Activated naive CD4-positive, alpha-beta T cell (primary cell): ENCODE measurements around the gene KLF6.

Experiments
- DNase-seq, 4 experiments: peaks; one replicate each; lab custom pipeline; 2025; lab: John Stamatoyannopoulos, UW

The KLF6 gene

DNA sequence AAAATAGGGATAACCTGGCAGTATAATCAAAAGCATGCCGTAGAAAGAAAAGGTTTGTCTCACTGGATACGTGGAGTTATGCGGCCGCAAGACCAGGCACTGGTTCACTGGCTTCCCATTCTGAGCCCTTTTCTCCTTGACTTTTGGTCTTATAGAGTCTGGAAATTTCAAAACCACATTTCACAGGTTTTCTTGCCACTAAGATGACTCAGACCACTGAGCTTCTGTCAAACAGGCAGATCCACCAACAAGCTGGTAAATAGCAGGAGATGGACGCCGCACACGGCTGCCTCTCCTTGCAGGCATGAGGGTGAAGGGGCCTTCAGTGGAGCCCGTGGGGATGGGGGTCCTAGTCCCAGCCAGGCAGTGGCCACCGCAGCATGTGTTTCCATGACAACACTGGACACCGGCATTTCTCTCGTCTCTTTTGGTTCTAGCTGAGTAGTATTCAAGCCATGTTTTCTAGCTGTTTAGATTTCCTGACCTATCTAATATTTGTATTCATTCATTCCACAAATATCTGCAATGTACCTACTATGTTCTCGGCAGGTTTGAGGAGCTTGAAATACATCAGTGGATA lies 55.5 kb downstream of the KLF6 start:
- DNase-seq: no peak

DNA sequence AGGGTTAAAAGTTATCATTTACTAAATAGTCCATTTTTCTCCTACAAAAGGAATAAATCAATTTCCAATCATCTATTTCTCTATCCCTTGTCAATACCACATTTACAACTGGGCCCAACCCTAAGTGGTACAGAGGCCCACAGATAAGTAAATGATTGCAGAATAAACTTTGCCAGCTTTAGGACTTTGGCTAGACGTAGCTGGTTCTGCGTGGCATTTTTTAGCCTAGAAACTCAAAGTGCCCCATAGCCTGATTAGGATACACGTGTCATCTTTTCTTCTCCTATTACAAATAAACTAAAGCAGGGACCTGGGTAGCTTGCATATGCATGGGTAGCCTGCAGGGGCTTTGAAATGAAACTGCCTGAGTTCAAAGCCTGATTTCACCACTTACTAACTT lies 56.4 kb downstream of the KLF6 start:
- no peak for DNase-seq

DNA sequence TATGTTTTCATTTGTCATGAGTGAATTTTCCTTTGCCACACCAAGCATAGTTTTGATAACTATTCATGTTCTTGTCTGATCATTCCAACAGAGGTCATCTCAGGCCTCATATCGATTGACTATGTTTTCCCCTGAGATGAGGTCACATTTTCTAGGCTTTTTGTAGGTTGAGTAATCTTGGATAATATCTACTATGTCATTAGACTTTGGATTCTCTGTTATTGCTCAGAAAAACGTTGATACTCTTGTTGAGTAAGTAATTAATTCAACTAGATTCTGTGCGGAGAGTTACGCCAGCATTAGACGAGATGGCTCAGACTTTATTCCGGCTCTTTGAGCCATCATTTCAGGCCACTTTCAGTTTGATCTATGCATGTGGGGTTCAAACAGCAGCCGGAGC lies 57.7 kb downstream of the KLF6 start:
- no peak for DNase-seq
